SIG-M5 (cell line): ENCODE data around the gene SLC31A2.

Experiments
- DNase-seq: peaks from one replicate; lab custom pipeline; 2025; lab: John Stamatoyannopoulos, UW

Gene SLC31A2

GRCh38 chr9:113151696-113152630 lies 1.2 kb downstream of the SLC31A2 start:
- DNase-seq, result no peak

- DNase-seq, result no peak
Observed at GRCh38 chr9:113152699-113153098, 1.9 kb downstream of the SLC31A2 start.

- no peak for DNase-seq
Observed at GRCh38 chr9:113153599-113153998, 2.8 kb downstream of the SLC31A2 start.

GRCh38 chr9:113154471-113154870 lies 3.7 kb downstream of the SLC31A2 start:
- no peak for DNase-seq

- no peak for DNase-seq
Observed at GRCh38 chr9:113154946-113155345, 4.1 kb downstream of the SLC31A2 start.

GRCh38 chr9:113155911-113156588 lies 5.2 kb downstream of the SLC31A2 start:
- peak; percentile 7 for DNase-seq

GRCh38 chr9:113156880-113157279 lies 6.1 kb downstream of the SLC31A2 start:
- DNase-seq, result no peak

- no peak for DNase-seq
Observed at GRCh38 chr9:113158446-113158845, 7.6 kb downstream of the SLC31A2 start.

GRCh38 chr9:113160571-113160970 lies 9.8 kb downstream of the SLC31A2 start:
- no peak for DNase-seq

GRCh38 chr9:113163001-113163400 lies 12.2 kb downstream of the SLC31A2 start:
- no peak for DNase-seq

- no peak for DNase-seq
Observed at GRCh38 chr9:113164536-113165300, 13.9 kb downstream of the SLC31A2 start.

GRCh38 chr9:113166039-113166438 lies 15.2 kb downstream of the SLC31A2 start:
- DNase-seq, result no peak

- no peak for DNase-seq
Observed at GRCh38 chr9:113168809-113169208, 18.0 kb downstream of the SLC31A2 start.

- no peak for DNase-seq
Observed at GRCh38 chr9:113173341-113173740, 22.5 kb downstream of the SLC31A2 start.

GRCh38 chr9:113176803-113177202 lies 26.0 kb downstream of the SLC31A2 start:
- DNase-seq, result no peak

- no peak for DNase-seq
Observed at GRCh38 chr9:113177251-113177650, 26.4 kb downstream of the SLC31A2 start.

GRCh38 chr9:113178087-113178486 lies 27.3 kb downstream of the SLC31A2 start:
- no peak for DNase-seq

- no peak for DNase-seq
Observed at GRCh38 chr9:113179839-113180238, 29.0 kb downstream of the SLC31A2 start.

GRCh38 chr9:113181165-113181564 lies 30.4 kb downstream of the SLC31A2 start:
- DNase-seq, result no peak

GRCh38 chr9:113183956-113184488 lies 33.2 kb downstream of the SLC31A2 start:
- no peak for DNase-seq

GRCh38 chr9:113184539-113184938 lies 33.7 kb downstream of the SLC31A2 start:
- DNase-seq, result no peak

GRCh38 chr9:113185271-113185670 lies 34.5 kb downstream of the SLC31A2 start:
- no peak for DNase-seq
